Kidney glomerular epithelial cell (primary cell): ENCODE results near the gene KLF1.
A peak's percentile ranks its signal among the peaks of the same experiment; 100 is the strongest.
"Not testable (repeated sequence)": the region's sequence is repeated elsewhere in the genome, so short reads cannot be mapped to it uniquely, and the experiment has no call there.

Experiments used
- DNase-seq: peaks from one replicate; lab custom pipeline; 2025; lab: John Stamatoyannopoulos, UW

Gene KLF1

GRCh38 chr19:12886969-12887747 lies at the start of gene KLF1:
KLF1 (minus strand) TSS chr19:12887201; CDS start chr19:12887140, 61 bp downstream.
- no peak for DNase-seq

DNA sequence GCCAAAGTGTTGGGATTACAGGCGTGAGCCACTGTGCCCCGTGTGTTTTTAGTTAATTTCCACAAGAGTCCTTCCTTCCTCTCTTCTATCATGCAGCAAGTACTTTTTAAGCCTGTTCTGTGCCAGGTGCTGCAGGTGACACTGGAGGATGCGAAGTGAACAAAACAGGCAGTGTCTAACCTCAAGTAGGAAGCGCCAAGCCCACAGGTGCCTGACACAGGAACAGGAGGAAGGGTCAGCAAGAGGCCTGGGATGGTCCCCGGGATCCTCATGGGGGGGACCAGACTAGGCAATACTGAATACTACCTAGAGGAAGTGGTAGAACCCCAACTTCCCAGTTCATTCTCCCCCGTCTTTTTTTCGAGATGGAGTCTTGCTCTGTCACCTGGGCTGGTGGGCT lies 49.6 kb upstream of the KLF1 start:
- DNase-seq, result no peak

- no peak for DNase-seq
Measured at GRCh38 chr19:12935071-12935470, 48.1 kb upstream of the KLF1 start.

DNA sequence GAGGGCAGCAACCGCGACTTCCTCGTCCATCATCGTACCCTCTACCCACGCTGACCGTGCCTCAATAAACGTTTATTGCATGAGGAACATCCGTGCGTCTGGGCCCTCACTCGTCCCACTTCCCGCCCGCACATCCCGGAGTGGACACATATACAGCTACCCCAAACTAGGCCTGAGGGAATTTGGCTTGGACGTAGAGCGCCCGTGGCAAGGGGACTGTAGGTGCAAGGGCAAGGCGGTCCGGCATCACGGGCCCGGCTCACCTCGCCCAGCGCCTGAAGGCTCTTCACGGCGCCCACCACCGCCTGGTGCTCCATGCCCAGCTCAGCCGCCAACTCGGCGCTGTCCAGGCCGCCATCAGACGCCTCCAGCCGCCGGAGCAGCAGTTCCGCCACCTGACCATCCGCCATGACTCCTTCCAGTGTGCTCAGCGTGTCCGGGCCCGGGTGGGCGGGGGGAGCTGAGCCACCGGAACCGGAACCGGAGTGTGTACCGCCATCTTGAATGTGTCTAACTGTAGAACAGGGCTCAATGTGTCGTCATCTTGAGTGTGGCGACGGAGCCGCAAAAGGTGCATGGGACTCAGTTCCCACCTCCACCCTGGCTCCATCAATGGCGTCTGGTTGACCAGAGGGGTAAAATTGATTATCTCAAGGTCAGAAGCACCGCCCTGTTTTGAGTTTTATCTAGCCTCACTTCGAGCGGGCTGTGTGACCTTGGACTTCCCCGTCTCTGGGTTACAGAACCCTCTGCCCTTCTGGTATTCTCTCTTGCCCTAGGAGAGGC lies 46.5 kb upstream of the KLF1 start, which contains the start of gene FARSA:
FARSA (minus strand) TSS at position 425 of the 786 bp plus-strand sequence; CDS start at position 410, 15 bp downstream.
- peak; percentile 86 for DNase-seq

DNA sequence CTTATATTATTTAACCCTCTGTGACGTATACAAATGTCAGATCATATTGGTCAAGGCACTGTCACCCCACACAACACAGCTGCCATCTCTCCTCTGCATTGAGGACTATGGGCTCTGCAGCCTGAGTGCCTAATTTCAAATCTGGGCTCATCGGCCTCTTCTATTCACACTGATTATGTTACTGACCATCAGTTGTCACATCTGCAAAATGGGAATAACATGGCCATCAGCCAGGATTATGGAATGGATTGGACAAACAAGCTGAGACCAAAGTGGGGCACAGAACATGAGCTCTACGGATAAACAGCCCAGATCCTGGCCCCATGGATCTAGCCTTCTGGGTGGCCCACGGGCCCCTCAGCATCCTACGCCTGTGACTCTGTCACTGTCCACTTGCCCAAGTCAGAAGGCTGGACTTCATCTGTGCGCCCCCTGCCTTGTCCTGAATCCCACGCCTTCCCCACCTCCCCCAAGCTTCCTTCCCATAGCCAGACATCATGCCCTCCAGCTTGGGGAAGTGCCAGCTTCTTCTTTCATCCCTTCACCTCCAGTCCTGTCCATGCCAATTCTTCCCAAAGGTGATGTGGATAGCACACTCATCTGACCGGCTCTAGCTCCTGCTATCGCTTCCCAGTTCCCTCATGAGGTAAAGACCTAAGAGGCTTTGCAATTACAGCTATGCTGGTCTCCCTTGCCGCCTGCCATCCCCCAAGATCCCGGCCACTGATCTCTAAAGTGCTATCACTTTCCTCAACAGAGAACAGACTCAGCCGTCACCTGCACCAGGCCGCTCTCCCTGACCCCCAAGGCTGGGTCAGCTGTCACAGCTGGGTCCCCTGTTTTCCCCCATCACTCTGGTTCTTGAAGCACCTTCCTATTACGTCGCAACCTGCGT lies 45.6 kb upstream of the KLF1 start:
- no peak for DNase-seq

DNA sequence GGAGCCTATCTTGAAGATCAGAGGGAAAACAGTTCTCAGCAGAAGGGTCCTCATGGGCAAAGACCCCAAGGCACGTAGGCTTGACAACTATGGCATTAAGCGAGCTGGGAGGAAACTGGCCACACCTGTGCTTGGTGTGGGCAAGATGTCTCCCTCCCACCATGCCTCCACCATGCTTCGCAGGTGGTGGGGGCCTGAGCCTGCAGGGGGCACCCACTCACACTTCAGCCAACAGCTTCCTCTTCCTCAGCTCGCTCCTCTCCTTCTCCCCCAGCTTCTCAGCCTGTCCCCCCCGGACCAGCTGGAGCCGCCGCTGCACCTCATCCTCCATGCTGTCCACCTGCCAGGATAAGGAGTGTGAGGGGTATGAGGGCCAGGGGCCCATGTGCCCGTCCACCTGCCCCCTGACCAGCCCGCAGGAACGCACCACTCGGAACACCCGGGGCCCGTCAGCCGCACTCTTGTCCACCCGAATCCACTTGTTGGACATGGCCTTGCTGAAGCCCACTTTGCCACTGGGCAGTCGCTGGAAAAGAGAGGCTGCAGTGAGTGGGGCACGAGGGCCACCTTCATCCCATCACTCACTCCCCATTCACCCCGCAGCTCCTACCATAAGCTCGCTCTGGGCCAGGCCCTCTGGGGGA lies 43.1 kb upstream of the KLF1 start:
- no peak for DNase-seq

DNA sequence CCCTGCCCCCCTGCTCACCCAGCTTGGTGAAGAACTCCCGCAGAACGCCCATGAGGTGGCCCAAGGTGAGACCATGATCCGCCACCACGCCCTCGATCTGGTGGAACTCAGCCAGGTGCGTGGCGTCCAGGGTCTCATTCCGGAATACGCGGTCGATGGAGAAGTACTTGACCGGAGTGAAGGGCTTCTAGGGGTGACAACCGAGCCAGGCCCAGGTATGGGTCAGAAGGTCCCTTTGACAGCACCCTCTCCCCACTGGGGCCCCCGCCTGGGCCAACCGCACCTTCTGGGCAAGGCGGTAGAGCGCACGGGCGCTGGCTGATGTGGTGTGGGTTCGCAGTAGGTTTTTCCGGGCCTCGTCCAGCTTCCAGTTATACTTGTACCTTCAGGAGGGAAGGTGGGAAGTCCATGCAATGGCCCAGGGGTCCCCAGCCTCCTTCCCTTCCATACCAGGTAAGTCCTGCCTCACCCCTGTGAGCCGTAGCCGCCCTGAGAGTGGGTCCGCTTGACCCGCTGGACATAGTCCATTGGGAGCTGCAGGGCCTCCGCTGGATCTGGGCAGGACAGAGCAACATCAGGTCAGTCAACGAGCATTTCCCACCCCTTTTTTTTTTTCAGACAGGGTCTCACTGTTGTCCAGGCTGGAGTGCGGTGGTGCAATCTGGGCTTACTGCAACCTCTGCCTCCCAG lies 37.8 kb upstream of the KLF1 start:
- no peak for DNase-seq

- no peak for DNase-seq
Measured at GRCh38 chr19:12922959-12923358, 36.0 kb upstream of the KLF1 start.

DNA sequence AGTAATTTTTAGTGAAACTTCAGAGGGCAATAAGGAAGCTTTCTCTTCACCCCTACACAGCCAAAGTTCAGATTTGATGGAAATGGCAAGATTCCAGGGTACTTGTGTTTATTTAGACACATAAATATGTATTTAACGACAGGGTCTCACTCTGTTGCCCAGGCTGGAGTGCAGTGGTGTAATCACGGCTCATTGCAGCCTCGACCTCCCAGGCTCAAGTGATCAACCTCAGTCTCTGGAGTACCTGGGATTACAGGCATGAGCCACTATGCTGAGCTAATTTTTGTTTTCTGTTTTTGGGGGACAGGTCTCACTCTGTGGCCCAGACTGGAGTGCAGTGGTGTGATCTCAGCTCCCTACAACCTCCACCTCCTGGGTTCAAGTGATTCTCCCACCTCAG lies 34.0 kb upstream of the KLF1 start:
- no peak for DNase-seq

GRCh38 chr19:12918253-12918652 lies 31.3 kb upstream of the KLF1 start:
- no peak for DNase-seq

GRCh38 chr19:12915860-12916259 lies 28.9 kb upstream of the KLF1 start:
- not testable (repeated sequence) for DNase-seq

DNA sequence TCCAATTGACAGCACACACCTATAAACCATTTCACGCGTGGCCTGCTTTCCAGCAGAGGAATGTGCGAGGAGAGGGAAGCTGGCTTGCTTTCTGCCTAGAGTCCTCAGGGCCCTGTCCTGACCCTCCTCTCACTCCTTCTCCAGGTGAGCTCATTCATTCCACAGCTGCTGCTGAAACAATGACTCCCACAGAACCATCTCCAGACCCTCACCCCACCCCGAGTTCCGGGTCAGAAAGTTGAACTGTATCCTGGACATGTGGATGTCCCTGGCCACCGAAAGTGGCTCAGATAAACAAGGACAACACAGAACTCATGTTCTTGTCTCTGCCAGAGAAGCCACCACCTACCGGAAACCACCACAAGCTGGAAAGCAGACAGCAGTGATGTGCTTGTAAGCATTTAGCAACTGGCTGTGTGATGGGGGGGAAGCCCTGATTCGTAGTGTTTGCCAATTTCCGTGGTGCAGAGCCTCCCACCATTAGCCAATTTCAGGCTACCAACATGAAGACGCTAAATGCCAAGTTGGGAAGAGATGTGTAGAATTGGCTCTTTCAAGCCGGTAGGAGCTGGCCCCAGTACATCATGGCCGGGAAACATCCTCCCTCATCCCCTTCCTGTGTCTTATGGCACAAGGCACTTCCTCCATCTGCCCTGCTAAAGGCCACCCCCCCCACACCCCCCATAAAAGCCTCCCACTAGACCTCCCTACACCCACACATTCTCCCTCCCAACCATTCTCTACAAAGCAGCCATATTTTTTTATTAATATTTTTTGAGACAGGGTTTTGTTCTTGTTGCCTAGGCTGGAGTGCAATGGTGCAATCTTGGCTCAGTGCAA lies 27.1 kb upstream of the KLF1 start:
- no peak for DNase-seq

DNA sequence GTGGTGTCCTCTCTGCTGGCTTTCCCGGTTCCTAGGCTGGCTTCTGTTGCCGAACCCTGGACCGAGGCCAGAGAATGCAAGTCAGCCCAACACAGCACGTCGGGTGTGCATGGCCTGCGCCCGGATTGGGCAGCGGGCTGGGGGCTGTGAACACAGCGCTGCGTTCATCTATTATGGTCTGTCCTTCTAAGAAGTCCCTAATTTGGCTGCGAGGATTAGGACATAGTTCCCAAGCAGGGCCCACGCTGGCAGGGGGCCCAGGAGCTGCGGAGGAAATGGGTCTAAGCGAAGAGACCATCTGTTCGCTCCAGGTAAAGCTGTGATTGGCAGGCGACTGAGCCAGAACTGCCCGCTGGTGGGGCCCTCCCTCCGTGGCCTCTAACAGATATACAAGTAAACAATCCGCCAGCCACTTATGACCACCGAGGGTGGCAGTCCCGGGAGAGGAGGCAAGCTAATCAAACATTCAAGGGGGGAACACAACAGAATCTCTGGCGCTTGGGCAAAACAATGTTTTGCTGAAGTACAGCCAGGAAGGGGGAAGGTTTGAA lies 26.1 kb upstream of the KLF1 start:
- DNase-seq, result no peak

DNA sequence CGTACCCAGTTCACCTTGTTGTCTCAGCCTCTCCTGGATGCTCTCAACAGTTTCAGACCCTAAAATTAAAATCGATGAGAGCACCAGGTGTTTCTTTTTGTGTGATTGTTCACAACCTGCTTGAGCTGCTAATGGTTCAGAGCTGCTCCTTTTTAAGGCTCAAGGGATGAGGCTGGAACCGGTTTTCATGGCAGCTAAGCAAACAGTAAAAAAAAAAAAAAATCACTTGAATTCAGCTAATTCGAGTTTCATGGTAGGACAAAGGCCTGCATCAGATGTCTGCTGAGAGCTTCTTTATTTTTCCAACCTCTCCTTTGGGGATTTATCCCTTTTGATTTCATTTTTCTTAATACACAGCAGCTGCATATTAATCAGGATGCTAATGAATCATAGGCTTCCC lies 25.6 kb upstream of the KLF1 start:
- DNase-seq, result no peak

DNA sequence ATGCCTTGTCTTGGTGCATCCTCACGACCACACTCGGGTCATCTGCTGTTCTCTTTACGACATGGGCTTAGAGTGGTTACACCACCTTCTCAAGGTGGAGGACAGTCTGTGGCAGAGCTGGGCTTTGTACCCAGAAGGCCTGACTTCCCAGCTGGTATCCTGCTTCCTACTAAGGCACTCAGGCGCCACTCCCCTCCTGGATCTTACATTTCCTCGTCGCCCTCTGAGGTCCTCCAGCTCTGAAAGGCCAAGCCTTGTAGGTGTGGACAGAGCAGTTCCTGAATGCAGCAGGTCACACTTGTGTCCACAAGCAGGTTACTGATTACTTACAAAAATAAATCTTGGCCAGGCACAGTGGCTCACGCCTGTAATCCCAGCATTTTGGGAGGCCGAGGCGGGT lies 20.2 kb upstream of the KLF1 start:
- DNase-seq, result no peak

GRCh38 chr19:12899891-12900518 lies 13.0 kb upstream of the KLF1 start:
- no peak for DNase-seq

- no peak for DNase-seq
Measured at GRCh38 chr19:12896460-12896859, 9.5 kb upstream of the KLF1 start.

DNA sequence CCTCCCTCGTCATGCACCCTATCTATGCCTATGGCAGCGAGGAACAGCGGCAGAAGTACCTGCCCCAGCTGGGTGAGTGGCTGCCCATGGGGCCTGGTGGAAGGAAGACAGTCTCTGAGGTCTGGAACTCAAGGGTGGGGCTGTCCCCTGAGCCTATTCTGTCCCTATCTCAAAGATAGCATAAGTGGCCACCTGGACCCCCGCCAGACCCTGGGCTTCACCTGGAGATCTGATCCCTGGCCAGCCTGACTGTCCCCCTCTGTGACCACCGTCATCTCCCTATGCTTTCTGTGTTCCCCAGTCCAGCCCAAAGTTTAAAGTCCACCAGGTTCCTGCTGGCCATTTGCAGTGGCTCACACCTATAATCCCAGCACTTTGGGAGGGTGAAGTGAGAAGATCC lies 6.6 kb upstream of the KLF1 start:
- DNase-seq, result no peak

DNA sequence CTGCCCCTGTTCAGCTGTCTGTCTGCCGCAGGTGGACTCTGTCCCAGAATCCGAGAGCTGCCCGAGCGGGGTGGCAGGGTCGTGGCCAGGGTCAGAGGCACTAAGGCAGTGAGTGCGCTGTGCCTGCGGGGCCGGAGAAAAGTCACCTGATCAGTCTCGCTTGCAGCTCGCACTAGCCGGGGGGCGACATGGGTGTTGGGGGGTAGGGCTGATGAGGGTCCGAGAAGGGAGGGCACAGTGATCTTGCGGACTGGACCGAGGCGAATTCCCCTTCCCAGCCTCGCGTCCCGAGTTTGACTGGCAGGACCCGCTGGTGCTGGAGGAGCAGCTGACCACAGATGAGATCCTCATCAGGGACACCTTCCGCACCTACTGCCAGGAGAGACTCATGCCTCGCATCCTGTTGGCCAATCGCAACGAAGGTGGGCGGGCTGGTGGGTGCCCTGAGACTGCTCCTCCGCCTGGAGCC lies 4.6 kb upstream of the KLF1 start:
- DNase-seq, result no peak
